HFFc6 (cell line): ENCODE measurements around the gene LNPK. TPM values are rescaled to one million over a fixed set of nuclear protein-coding genes. Genes with fewer than 3 reads are reported as not detected.

ENCODE experiments used
- DNase-seq: peaks from one replicate; pipeline ENCODE4 v3.0.0-alpha.2; 2018
- H3K27ac Mint-ChIP-seq: 2 replicates; pipeline ENCODE4 v1.8.0; 2020; ENCODE audit warnings: mild to moderate bottlenecking, mixed read lengths
- H3K27me3 Mint-ChIP-seq: 2 replicates; pipeline ENCODE4 v1.8.0; 2021; ENCODE audit warnings: mild to moderate bottlenecking, moderate library complexity, mixed read lengths; ENCODE audit not compliant: insufficient read depth
- H3K36me3 Mint-ChIP-seq: 2 replicates; pipeline ENCODE4 v1.8.0; 2021; ENCODE audit warnings: low read depth, mixed read lengths
- H3K4me1 Mint-ChIP-seq: 2 replicates; pipeline ENCODE4 v1.8.0; 2020; ENCODE audit warnings: low read depth, mixed read lengths
- H3K4me3 Mint-ChIP-seq: 2 replicates; pipeline ENCODE4 v1.8.0; 2020; ENCODE audit warnings: mild to moderate bottlenecking, moderate library complexity, mixed read lengths
- H3K9me3 Mint-ChIP-seq: 2 replicates; pipeline ENCODE4 v1.8.0; 2020; ENCODE audit warnings: mild to moderate bottlenecking, mixed read lengths
- CTCF ChIP-seq: fragments of 200-600 bp; sonication (generic); IDR thresholded peaks from 2 replicates; pipeline ENCODE4 v1.5.0; 2021; ENCODE audit warnings: antibody characterized with exemption, mild to moderate bottlenecking
- total RNA-seq, 6 experiments: library from RNA; stranded (reverse); fragmentation: NEBNext Ultra II Directional; extraction: Animal tissue kit (Norgen Biotek cat#: 25700); gene quantifications; 2 replicates in 1 of 6; 3 replicates in 5 of 6; pipeline ENCODE4 v1.2.3, GENCODE V29; 2021

LNPK gene
- total RNA-seq, 6 experiments from 2014 or later = 54.9 to 78.3 (median 61.3) TPM

- H3K9me3 Mint-ChIP-seq = no peaks in the 10 kb centered on the region
- H3K27me3 Mint-ChIP-seq = no peaks in the 10 kb centered on the region; the same call in none of the 2 replicates
- peaks cover 30% of the 10 kb centered on the region for H3K36me3 Mint-ChIP-seq
- no peak for DNase-seq
- no peak for TF ChIP-seq CTCF
- H3K4me1 Mint-ChIP-seq = peaks cover 4% of the 10 kb centered on the region; the same call in 1 of the 2 replicates
- H3K4me3 Mint-ChIP-seq = no peak overlapping the region
- no peak overlapping the region for H3K27ac Mint-ChIP-seq
These were observed 46.9 kb downstream of the LNPK start for GRCh38 chr2:175955136-175955535.

GRCh38 chr2:175950512-175950911 lies 51.6 kb downstream of the LNPK start:
- Mint-ChIP-seq H3K4me3 (no peak overlapping the region), H3K27ac (no peak overlapping the region), H3K36me3 (peaks cover 12% of the 10 kb centered on the region), H3K27me3 (no peaks in the 10 kb centered on the region), H3K4me1 (peaks cover 4% of the 10 kb centered on the region; the same call in 1 of the 2 replicates), H3K9me3 (no peaks in the 10 kb centered on the region)
- no peak for TF ChIP-seq CTCF
- DNase-seq = no peak

DNA sequence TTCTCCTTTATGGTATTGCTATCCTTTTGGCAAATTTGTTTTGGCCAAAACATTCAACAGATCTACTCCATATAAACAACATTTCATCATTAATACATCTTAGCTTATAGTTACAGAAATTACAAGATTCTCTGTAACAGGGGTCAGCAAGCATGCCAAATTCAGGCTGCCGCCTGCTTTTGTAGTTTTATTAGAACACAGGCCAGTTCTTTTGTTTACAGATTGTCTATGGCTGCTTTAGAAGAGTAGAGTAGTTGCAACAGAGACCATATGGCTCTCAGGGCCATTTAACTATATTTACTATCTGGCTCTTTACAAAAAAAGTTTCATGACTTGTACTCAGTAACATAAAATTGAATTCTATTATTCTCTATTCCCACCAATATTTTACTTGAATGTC lies 53.9 kb downstream of the LNPK start:
- H3K4me3 Mint-ChIP-seq = no peak overlapping the region
- no peaks in the 10 kb centered on the region for H3K4me1 Mint-ChIP-seq
- H3K36me3 Mint-ChIP-seq = peaks cover 17% of the 10 kb centered on the region
- no peaks in the 10 kb centered on the region for H3K27me3 Mint-ChIP-seq
- no peak for DNase-seq
- H3K9me3 Mint-ChIP-seq = no peaks in the 10 kb centered on the region
- TF ChIP-seq CTCF = no peak
- no peak overlapping the region for H3K27ac Mint-ChIP-seq

- Mint-ChIP-seq H3K36me3 (peaks cover 28% of the 10 kb centered on the region), H3K27ac (no peak overlapping the region), H3K4me1 (no peaks in the 10 kb centered on the region), H3K4me3 (no peak overlapping the region), H3K9me3 (no peaks in the 10 kb centered on the region), H3K27me3 (no peaks in the 10 kb centered on the region)
- TF ChIP-seq CTCF = no peak
- no peak for DNase-seq
These were observed 55.0 kb downstream of the LNPK start for GRCh38 chr2:175947073-175947472.

DNA sequence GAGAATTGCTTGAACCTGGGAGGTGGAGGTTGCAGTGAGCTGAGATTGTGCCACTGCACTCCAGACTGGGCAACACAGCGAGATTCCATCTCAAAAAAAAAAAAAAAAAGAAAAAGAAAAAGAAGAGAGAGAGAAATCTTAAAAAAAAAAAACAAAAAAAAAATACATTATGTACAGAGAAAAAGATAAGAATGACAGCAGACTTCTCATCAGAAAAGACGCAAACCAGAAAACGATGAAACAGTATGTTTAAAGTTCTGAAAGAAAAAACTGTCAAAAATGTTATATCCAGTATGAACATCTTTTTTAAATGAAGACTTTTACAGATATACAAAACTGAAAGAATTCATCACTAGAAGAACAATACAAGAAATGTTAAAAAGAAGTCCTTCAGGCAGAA lies 60.4 kb downstream of the LNPK start:
- peaks cover 29% of the 10 kb centered on the region for H3K36me3 Mint-ChIP-seq
- no peak overlapping the region for H3K4me3 Mint-ChIP-seq
- no peaks in the 10 kb centered on the region for H3K4me1 Mint-ChIP-seq
- H3K27ac Mint-ChIP-seq = no peak overlapping the region
- DNase-seq = no peak
- TF ChIP-seq CTCF = no peak
- H3K27me3 Mint-ChIP-seq = no peaks in the 10 kb centered on the region
- no peaks in the 10 kb centered on the region; the same call in 1 of the 2 replicates for H3K9me3 Mint-ChIP-seq

DNA sequence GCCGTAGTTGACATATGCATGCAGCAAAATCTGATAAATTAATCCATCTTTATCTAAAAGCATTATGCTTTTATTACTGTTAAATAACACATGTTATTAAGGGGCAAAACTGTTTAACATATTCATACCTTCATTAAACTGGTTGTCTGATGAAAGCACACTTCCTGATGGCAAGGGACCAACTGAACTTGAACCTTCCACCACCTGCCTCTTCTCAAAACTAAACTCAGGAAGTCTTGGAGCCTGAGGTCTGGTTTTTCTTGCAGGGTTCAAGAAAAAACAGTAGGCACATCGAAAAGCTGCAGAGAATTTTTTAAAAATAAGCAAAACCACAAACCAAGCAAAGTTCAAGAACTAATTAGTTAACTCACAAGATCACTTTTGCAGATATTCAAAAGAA lies 64.9 kb downstream of the LNPK start:
- Mint-ChIP-seq H3K4me3 (no peak overlapping the region), H3K36me3 (peaks cover 15% of the 10 kb centered on the region), H3K27me3 (no peaks in the 10 kb centered on the region), H3K9me3 (no peaks in the 10 kb centered on the region; the same call in 1 of the 2 replicates), H3K27ac (no peak overlapping the region), H3K4me1 (peaks cover 4% of the 10 kb centered on the region)
- TF ChIP-seq CTCF = no peak
- DNase-seq = no peak
